ENCODE results near the gene RUNX1. TPM values are rescaled to one million over a fixed set of nuclear protein-coding genes. Genes with fewer than 3 reads are reported as not detected.

RUNX1 gene
- total RNA-seq, 2 donors from 2014 or later = 21.3 to 23.0 TPM

DNA sequence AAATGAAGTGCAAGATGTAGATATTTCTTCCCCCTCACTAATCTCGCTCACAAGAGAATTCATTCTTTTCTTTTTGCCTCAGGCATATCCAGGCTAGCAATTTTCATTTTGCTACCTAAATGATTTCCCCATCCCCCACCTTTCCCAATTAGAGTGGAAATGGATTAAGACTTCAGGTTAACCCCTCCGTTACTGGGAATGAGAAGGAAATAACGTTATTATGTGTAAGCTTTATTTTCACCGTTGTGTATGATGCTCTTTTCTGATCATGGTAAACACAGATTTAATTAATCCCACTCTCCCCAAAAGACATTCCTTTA is 143.9 kb downstream of the RUNX1 start:
- intact Hi-C loops (cut with DNase I) = no loop called here
- Histone ChIP-seq H3K9me3 (no peaks in the 10 kb centered on the region), H3K4me1 (no peaks in the 10 kb centered on the region), H3K9ac (ENCODE audit: low read depth in 2 of 2, low read length in 2 of 2) (no peak overlapping the region), H3K27me3 (no peaks in the 10 kb centered on the region), H3K4me3 (no peak overlapping the region), H3K27ac (no peak overlapping the region), H3K36me3 (no peaks in the 10 kb centered on the region)
- TF ChIP-seq, protein P1, sequence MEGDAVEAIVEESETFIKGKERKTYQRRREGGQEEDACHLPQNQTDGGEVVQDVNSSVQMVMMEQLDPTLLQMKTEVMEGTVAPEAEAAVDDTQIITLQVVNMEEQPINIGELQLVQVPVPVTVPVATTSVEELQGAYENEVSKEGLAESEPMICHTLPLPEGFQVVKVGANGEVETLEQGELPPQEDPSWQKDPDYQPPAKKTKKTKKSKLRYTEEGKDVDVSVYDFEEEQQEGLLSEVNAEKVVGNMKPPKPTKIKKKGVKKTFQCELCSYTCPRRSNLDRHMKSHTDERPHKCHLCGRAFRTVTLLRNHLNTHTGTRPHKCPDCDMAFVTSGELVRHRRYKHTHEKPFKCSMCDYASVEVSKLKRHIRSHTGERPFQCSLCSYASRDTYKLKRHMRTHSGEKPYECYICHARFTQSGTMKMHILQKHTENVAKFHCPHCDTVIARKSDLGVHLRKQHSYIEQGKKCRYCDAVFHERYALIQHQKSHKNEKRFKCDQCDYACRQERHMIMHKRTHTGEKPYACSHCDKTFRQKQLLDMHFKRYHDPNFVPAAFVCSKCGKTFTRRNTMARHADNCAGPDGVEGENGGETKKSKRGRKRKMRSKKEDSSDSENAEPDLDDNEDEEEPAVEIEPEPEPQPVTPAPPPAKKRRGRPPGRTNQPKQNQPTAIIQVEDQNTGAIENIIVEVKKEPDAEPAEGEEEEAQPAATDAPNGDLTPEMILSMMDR (IDR thresholded peaks at IDR 0.05) = no peak
- no peak for DNase-seq

DNA sequence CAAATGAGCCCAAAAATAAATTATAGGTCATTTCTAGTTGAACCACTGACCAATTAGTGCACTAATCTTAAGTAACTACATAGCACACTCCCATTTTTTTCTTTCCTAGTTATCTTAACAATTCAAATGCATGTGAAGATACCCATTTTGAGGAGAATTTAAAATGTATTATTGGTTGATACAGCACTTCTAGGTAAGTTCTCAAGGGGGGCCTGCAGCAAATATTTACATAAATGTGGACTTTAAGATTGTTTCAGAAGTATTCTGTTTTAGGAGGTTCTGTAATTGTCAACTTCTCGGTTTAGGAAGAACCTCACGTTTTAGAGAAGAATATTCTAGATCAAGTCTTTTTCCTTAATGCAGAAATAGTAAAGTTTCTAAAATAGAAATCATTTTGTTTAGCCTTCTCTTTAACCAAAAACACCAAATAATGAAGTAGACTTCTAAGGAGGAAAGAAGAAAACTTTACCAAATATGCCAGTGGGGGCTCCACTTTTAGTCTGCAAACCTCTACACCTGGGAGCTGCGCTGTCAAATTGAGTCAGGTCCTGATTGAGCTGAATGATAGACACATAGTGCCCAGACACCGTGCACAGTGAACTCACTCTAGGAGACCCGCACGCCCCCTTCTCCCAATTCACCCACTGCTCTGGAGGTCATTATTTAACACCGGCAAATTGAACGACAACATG is 144.4 kb downstream of the RUNX1 start:
- no peaks in the 10 kb centered on the region for H3K36me3 ChIP-seq
- no peaks in the 10 kb centered on the region for H3K4me1 ChIP-seq
- no peaks in the 10 kb centered on the region for H3K9me3 ChIP-seq
- intact Hi-C loops (cut with DNase I) = no loop called here
- no peak for DNase-seq
- no peaks in the 10 kb centered on the region for H3K27me3 ChIP-seq
- no peak overlapping the region for H3K27ac ChIP-seq
- no peak overlapping the region for H3K9ac ChIP-seq (ENCODE audit: low read depth in 2 of 2, low read length in 2 of 2)
- no peak overlapping the region for H3K4me3 ChIP-seq
- TF ChIP-seq, protein P1 (IDR thresholded peaks at IDR 0.05) = no peak

DNA sequence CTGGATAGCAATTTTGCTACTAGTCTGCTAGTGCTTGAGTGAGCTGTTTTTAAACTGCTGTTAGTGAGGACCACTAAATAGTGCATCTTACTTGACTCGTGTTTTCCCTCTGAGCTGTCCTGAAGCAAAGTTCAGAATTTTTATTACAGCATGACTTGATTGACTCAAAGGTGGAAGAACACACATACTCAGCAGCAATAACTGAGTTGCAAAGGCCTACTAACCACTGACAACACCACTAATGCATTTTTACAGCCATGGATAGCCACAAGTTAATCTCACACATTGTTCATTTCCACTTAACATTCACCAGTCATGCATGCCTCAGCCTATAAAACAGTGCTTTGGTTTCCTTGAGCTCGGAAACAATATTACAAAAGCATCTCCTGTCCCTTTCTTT is 148.7 kb downstream of the RUNX1 start:
- no peak for DNase-seq
- H3K4me1 ChIP-seq = no peaks in the 10 kb centered on the region
- no peak overlapping the region for H3K9ac ChIP-seq (ENCODE audit: low read depth in 2 of 2, low read length in 2 of 2)
- H3K9me3 ChIP-seq = no peaks in the 10 kb centered on the region
- intact Hi-C loops (cut with DNase I) = no loop called here
- H3K36me3 ChIP-seq = no peaks in the 10 kb centered on the region
- no peak overlapping the region for H3K4me3 ChIP-seq
- no peaks in the 10 kb centered on the region for H3K27me3 ChIP-seq
- TF ChIP-seq, protein P1 (IDR thresholded peaks at IDR 0.05) = no peak
- no peak overlapping the region for H3K27ac ChIP-seq

DNA sequence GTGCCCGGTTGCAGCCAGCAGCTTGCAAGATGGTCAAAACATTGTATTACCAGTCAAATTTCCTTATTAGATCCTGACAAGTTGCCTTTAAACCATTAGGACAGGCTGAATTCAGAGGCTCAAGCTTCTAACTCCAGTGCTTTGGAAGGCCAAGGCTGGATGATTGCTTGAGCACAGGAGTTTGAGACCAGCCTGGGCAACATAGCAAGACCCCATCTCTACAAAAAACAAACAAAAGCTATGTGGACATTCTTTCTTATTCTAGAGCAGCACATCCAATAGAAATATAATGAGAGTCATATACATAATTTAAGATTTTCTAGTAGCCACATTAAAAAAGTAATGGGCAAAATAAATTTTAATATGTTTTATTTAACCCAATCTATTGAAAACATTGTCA is 149.3 kb downstream of the RUNX1 start:
- H3K27ac ChIP-seq = no peak overlapping the region
- H3K9me3 ChIP-seq = no peaks in the 10 kb centered on the region
- intact Hi-C loops (cut with DNase I) = loop anchor here (10.0 kb wide), 2 partner anchors 125 to 305 kb away; no protein-coding TSS in a partner anchor
- no peaks in the 10 kb centered on the region for H3K4me1 ChIP-seq
- DNase-seq = no peak
- H3K36me3 ChIP-seq = no peaks in the 10 kb centered on the region
- no peak overlapping the region for H3K4me3 ChIP-seq
- TF ChIP-seq, protein P1 (IDR thresholded peaks at IDR 0.05) = no peak
- no peak overlapping the region for H3K9ac ChIP-seq (ENCODE audit: low read depth in 2 of 2, low read length in 2 of 2)
- no peaks in the 10 kb centered on the region for H3K27me3 ChIP-seq

DNA sequence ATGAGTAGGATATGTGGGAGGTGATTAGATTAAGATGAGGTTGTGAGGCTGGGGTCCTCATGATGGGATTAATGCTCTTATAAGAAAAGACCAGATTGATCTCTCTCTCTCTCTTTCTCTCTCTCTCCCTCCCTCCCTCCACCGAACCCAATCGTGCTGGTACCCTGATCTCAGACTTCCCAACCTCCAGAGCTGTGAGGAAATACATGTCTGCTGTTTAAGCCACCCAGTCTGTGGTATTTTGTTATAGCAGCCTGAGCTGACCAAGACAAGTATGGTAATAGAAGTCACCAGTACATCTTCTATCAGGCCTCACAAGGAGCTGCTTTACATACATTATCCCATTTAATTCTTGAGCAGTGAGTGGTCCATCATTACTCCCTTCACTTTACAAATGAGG is 149.8 kb downstream of the RUNX1 start:
- DNase-seq = no peak
- H3K27ac ChIP-seq = no peak overlapping the region
- intact Hi-C loops (cut with DNase I) = loop anchor here (10.0 kb wide), 2 partner anchors 125 to 305 kb away; no protein-coding TSS in a partner anchor
- no peaks in the 10 kb centered on the region for H3K9me3 ChIP-seq
- H3K27me3 ChIP-seq = no peaks in the 10 kb centered on the region
- H3K4me3 ChIP-seq = no peak overlapping the region
- TF ChIP-seq, protein P1 (IDR thresholded peaks at IDR 0.05) = no peak
- no peaks in the 10 kb centered on the region for H3K4me1 ChIP-seq
- H3K9ac ChIP-seq (ENCODE audit: low read depth in 2 of 2, low read length in 2 of 2) = no peak overlapping the region
- no peaks in the 10 kb centered on the region for H3K36me3 ChIP-seq
